ENCODE results near the gene PSD4.

- no peak for TF ChIP-seq POLR2A (IDR thresholded peaks at IDR 0.05; ENCODE audit: low read depth, low read length)
- TF ChIP-seq CTCF (conservative IDR thresholded peaks at IDR 0.05; ENCODE audit: low read depth, low read length): no peak
Observed at GRCh38 chr2:113209646-113210171, 35.9 kb downstream of the PSD4 start.
